WTC11 (cell line): ENCODE results near the gene SMPD2. TPM values are rescaled to one million over a fixed set of nuclear protein-coding genes. Genes with fewer than 3 reads are reported as not detected.
A peak's percentile ranks its signal among the peaks of the same experiment; 100 is the strongest.

Experiments used
- ATAC-seq: fragments of 200-7000 bp; cut with Tn5 transposase; 2 replicates; pipeline ENCODE4 v1.10.0; 2021; ENCODE audit warnings: mild to moderate bottlenecking, moderate library complexity
- CTCF ChIA-PET: fragments of 300-600 bp; sonication (Branson Sonifier 250); formaldehyde crosslinking; loops from one replicate; lab custom pipeline; 2021; ENCODE audit warnings: antibody characterized with exemption; lab: Charles Lee
- POLR2A ChIA-PET: fragments of 350-600 bp; sonication (Branson Sonifier 250); formaldehyde crosslinking; loops from one replicate; lab custom pipeline; 2021; ENCODE audit warnings: antibody characterized with exemption; lab: Charles Lee
- DNase-seq: peaks from one replicate; pipeline ENCODE4 v3.0.0; 2021; ENCODE audit warnings: low spot score
- H3K27ac Mint-ChIP-seq: 2 replicates; pipeline ENCODE4 v1.8.0; 2021; ENCODE audit warnings: mixed read lengths
- H3K27me3 Mint-ChIP-seq: 2 replicates; pipeline ENCODE4 v1.8.0; 2021; ENCODE audit warnings: low read depth, mild to moderate bottlenecking, moderate library complexity, mixed read lengths
- H3K36me3 Mint-ChIP-seq: 2 replicates; pipeline ENCODE4 v1.8.0; 2021; ENCODE audit warnings: mixed read lengths
- H3K4me1 Mint-ChIP-seq: 2 replicates; pipeline ENCODE4 v1.8.0; 2022; ENCODE audit warnings: mixed read lengths
- H3K4me3 Mint-ChIP-seq: 2 replicates; pipeline ENCODE4 v1.8.0; 2021; ENCODE audit warnings: mild to moderate bottlenecking, moderate library complexity, mixed read lengths
- H3K9me3 Mint-ChIP-seq: 2 replicates; pipeline ENCODE4 v1.8.0; 2021; ENCODE audit warnings: mixed read lengths
- ATF1 ChIP-seq: sonication (generic); formaldehyde crosslinking; IDR thresholded peaks from 2 replicates; pipeline ENCODE4 v1.8.1; 2023; ENCODE audit warnings: mild to moderate bottlenecking, moderate library complexity, missing genetic modification reagents
- CREB1 ChIP-seq: sonication (generic); formaldehyde crosslinking; IDR thresholded peaks from 2 replicates; pipeline ENCODE4 v1.8.0; 2023; ENCODE audit warnings: mild to moderate bottlenecking, missing genetic modification reagents
- ESRRA ChIP-seq: sonication (generic); formaldehyde crosslinking; IDR thresholded peaks from 2 replicates; pipeline ENCODE4 v1.8.1; 2022; ENCODE audit warnings: mild to moderate bottlenecking, missing genetic modification reagents, borderline replicate concordance
- ETV6 ChIP-seq: sonication (generic); formaldehyde crosslinking; IDR thresholded peaks from 2 replicates; pipeline ENCODE4 v1.8.1; 2022; ENCODE audit warnings: mild to moderate bottlenecking, missing genetic modification reagents
- FOXJ3 ChIP-seq: sonication (generic); formaldehyde crosslinking; IDR thresholded peaks from 2 replicates; pipeline ENCODE4 v1.9.0; 2021; ENCODE audit warnings: missing genetic modification reagents, mild to moderate bottlenecking, borderline replicate concordance
- GTF2I ChIP-seq: fragments of 250-450 bp; sonication (Bioruptor Pico); conservative IDR thresholded peaks from 2 replicates; pipeline ENCODE4 v1.4.0; 2021; ENCODE audit warnings: mild to moderate bottlenecking
- NR1H2 ChIP-seq: sonication (generic); formaldehyde crosslinking; IDR thresholded peaks from 2 replicates; pipeline ENCODE4 v1.9.0; 2021; ENCODE audit warnings: mild to moderate bottlenecking, moderate library complexity, missing genetic modification reagents
- NR2C2 ChIP-seq: sonication (generic); formaldehyde crosslinking; IDR thresholded peaks from 2 replicates; pipeline ENCODE4 v1.8.0; 2022; ENCODE audit warnings: mild to moderate bottlenecking, missing genetic modification reagents
- ZBTB21 ChIP-seq: sonication (generic); formaldehyde crosslinking; IDR thresholded peaks from 2 replicates; pipeline ENCODE4 v1.8.1; 2023; ENCODE audit warnings: mild to moderate bottlenecking, missing genetic modification reagents, borderline replicate concordance
- ZNF138 ChIP-seq: sonication (generic); formaldehyde crosslinking; conservative IDR thresholded peaks from 2 replicates; pipeline ENCODE4 v1.8.1; 2022; ENCODE audit warnings: mild to moderate bottlenecking, moderate library complexity, missing genetic modification reagents
- ZNF317 ChIP-seq: sonication (generic); formaldehyde crosslinking; IDR thresholded peaks from 2 replicates; pipeline ENCODE4 v1.8.1; 2023; ENCODE audit warnings: low read depth, mild to moderate bottlenecking, moderate library complexity, missing genetic modification reagents, borderline replicate concordance
- ZNF396 ChIP-seq: fragments of 250-450 bp; sonication (Bioruptor Pico); IDR thresholded peaks from 2 replicates; pipeline ENCODE4 v1.8.0; 2021; ENCODE audit warnings: mild to moderate bottlenecking, moderate library complexity, borderline replicate concordance
- total RNA-seq: library from RNA; stranded (reverse); gene quantifications from 3 replicates; pipeline ENCODE4 v1.2.3, GENCODE V29; 2021
- TF ChIP-seq, protein P1 (sequence below): sonication (generic); formaldehyde crosslinking; IDR thresholded peaks from 2 replicates; pipeline ENCODE4 v1.8.0; 2023; ENCODE audit warnings: missing genetic modification reagents, mild to moderate bottlenecking, borderline replicate concordance
- TF ChIP-seq, protein P2 (sequence below): sonication (generic); formaldehyde crosslinking; IDR thresholded peaks from 2 replicates; pipeline ENCODE4 v1.8.1; 2022; ENCODE audit warnings: mild to moderate bottlenecking, missing genetic modification reagents, moderate library complexity, borderline replicate concordance
- TF ChIP-seq, protein P3 (sequence below): sonication (generic); formaldehyde crosslinking; IDR thresholded peaks from 2 replicates; pipeline ENCODE4 v1.8.0; 2023; ENCODE audit warnings: mild to moderate bottlenecking, missing genetic modification reagents
- TF ChIP-seq, protein P4 (sequence below): fragments of 200-600 bp; IDR thresholded peaks from 2 replicates; pipeline ENCODE4 v1.8.0; 2022; ENCODE audit warnings: antibody characterized with exemption
- TF ChIP-seq, protein P5 (sequence below): sonication (generic); formaldehyde crosslinking; IDR thresholded peaks from 2 replicates; pipeline ENCODE4 v1.8.0; 2022; ENCODE audit warnings: mild to moderate bottlenecking, missing genetic modification reagents
- TF ChIP-seq, protein P6 (sequence below): fragments of 250-450 bp; sonication (Bioruptor Pico); IDR thresholded peaks from 2 replicates; pipeline ENCODE4 v1.9.0; 2021; ENCODE audit warnings: mild to moderate bottlenecking

Gene SMPD2
- total RNA-seq, 1 experiment from 2014 or later = 13.1 TPM

DNA sequence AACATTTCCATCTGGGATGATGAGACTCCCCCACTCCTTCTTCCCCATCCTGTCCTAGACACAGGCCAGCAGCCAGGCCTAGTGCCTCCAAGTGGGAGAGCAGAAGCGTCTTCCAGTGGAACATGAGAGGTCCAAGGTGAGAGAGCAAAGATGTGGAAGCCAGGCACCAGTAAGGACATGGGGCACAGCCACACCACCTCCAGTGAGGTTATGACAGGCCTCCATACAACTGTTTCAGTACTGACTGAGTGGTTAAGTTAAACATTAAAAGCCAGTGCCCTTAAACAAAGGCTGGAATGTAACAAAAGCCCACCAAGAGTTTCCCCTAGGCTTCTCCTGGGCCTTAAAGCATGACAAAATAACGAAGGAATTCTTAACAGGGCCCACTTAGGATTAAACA, 37.2 kb downstream of the SMPD2 start:
- peak overlapping the region; percentile 53; the same call in 1 of the 2 replicates for H3K4me3 Mint-ChIP-seq
- ChIA-PET POLR2A (no interaction called here), CTCF (no interaction called here)
- TF ChIP-seq ATF1 (CRISPR knock-in tag) (no peak), ZBTB21 (CRISPR knock-in tag) (no peak), CREB1 (CRISPR knock-in tag) (no peak), ESRRA (no peak), ZNF138 (no peak), NR1H2 (CRISPR knock-in tag) (no peak), GTF2I (CRISPR knock-in tag) (no peak), FOXJ3 (no peak), ZNF396 (CRISPR knock-in tag) (no peak), ETV6 (no peak), NR2C2 (no peak), ZNF317 (no peak)
- TF ChIP-seq, protein P1, sequence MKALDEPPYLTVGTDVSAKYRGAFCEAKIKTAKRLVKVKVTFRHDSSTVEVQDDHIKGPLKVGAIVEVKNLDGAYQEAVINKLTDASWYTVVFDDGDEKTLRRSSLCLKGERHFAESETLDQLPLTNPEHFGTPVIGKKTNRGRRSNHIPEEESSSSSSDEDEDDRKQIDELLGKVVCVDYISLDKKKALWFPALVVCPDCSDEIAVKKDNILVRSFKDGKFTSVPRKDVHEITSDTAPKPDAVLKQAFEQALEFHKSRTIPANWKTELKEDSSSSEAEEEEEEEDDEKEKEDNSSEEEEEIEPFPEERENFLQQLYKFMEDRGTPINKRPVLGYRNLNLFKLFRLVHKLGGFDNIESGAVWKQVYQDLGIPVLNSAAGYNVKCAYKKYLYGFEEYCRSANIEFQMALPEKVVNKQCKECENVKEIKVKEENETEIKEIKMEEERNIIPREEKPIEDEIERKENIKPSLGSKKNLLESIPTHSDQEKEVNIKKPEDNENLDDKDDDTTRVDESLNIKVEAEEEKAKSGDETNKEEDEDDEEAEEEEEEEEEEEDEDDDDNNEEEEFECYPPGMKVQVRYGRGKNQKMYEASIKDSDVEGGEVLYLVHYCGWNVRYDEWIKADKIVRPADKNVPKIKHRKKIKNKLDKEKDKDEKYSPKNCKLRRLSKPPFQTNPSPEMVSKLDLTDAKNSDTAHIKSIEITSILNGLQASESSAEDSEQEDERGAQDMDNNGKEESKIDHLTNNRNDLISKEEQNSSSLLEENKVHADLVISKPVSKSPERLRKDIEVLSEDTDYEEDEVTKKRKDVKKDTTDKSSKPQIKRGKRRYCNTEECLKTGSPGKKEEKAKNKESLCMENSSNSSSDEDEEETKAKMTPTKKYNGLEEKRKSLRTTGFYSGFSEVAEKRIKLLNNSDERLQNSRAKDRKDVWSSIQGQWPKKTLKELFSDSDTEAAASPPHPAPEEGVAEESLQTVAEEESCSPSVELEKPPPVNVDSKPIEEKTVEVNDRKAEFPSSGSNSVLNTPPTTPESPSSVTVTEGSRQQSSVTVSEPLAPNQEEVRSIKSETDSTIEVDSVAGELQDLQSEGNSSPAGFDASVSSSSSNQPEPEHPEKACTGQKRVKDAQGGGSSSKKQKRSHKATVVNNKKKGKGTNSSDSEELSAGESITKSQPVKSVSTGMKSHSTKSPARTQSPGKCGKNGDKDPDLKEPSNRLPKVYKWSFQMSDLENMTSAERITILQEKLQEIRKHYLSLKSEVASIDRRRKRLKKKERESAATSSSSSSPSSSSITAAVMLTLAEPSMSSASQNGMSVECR (CRISPR knock-in tag) = no peak
- TF ChIP-seq, protein P2, sequence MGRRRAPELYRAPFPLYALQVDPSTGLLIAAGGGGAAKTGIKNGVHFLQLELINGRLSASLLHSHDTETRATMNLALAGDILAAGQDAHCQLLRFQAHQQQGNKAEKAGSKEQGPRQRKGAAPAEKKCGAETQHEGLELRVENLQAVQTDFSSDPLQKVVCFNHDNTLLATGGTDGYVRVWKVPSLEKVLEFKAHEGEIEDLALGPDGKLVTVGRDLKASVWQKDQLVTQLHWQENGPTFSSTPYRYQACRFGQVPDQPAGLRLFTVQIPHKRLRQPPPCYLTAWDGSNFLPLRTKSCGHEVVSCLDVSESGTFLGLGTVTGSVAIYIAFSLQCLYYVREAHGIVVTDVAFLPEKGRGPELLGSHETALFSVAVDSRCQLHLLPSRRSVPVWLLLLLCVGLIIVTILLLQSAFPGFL (CRISPR knock-in tag) = no peak
- TF ChIP-seq, protein P3, sequence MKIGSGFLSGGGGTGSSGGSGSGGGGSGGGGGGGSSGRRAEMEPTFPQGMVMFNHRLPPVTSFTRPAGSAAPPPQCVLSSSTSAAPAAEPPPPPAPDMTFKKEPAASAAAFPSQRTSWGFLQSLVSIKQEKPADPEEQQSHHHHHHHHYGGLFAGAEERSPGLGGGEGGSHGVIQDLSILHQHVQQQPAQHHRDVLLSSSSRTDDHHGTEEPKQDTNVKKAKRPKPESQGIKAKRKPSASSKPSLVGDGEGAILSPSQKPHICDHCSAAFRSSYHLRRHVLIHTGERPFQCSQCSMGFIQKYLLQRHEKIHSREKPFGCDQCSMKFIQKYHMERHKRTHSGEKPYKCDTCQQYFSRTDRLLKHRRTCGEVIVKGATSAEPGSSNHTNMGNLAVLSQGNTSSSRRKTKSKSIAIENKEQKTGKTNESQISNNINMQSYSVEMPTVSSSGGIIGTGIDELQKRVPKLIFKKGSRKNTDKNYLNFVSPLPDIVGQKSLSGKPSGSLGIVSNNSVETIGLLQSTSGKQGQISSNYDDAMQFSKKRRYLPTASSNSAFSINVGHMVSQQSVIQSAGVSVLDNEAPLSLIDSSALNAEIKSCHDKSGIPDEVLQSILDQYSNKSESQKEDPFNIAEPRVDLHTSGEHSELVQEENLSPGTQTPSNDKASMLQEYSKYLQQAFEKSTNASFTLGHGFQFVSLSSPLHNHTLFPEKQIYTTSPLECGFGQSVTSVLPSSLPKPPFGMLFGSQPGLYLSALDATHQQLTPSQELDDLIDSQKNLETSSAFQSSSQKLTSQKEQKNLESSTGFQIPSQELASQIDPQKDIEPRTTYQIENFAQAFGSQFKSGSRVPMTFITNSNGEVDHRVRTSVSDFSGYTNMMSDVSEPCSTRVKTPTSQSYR (CRISPR knock-in tag) = no peak
- TF ChIP-seq, protein P4, sequence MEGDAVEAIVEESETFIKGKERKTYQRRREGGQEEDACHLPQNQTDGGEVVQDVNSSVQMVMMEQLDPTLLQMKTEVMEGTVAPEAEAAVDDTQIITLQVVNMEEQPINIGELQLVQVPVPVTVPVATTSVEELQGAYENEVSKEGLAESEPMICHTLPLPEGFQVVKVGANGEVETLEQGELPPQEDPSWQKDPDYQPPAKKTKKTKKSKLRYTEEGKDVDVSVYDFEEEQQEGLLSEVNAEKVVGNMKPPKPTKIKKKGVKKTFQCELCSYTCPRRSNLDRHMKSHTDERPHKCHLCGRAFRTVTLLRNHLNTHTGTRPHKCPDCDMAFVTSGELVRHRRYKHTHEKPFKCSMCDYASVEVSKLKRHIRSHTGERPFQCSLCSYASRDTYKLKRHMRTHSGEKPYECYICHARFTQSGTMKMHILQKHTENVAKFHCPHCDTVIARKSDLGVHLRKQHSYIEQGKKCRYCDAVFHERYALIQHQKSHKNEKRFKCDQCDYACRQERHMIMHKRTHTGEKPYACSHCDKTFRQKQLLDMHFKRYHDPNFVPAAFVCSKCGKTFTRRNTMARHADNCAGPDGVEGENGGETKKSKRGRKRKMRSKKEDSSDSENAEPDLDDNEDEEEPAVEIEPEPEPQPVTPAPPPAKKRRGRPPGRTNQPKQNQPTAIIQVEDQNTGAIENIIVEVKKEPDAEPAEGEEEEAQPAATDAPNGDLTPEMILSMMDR = no peak
- TF ChIP-seq, protein P5, sequence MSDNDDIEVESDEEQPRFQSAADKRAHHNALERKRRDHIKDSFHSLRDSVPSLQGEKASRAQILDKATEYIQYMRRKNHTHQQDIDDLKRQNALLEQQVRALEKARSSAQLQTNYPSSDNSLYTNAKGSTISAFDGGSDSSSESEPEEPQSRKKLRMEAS = no peak
- TF ChIP-seq, protein P6, sequence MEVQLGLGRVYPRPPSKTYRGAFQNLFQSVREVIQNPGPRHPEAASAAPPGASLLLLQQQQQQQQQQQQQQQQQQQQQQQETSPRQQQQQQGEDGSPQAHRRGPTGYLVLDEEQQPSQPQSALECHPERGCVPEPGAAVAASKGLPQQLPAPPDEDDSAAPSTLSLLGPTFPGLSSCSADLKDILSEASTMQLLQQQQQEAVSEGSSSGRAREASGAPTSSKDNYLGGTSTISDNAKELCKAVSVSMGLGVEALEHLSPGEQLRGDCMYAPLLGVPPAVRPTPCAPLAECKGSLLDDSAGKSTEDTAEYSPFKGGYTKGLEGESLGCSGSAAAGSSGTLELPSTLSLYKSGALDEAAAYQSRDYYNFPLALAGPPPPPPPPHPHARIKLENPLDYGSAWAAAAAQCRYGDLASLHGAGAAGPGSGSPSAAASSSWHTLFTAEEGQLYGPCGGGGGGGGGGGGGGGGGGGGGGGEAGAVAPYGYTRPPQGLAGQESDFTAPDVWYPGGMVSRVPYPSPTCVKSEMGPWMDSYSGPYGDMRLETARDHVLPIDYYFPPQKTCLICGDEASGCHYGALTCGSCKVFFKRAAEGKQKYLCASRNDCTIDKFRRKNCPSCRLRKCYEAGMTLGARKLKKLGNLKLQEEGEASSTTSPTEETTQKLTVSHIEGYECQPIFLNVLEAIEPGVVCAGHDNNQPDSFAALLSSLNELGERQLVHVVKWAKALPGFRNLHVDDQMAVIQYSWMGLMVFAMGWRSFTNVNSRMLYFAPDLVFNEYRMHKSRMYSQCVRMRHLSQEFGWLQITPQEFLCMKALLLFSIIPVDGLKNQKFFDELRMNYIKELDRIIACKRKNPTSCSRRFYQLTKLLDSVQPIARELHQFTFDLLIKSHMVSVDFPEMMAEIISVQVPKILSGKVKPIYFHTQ (CRISPR knock-in tag) = no peak
- H3K27ac Mint-ChIP-seq = peak overlapping the region; percentile 35; the same call in 1 of the 2 replicates
- DNase-seq (no peak), ATAC-seq (peak; percentile 22)
- H3K36me3 Mint-ChIP-seq = peaks cover 74% of the 10 kb centered on the region
- H3K4me1 Mint-ChIP-seq = peaks cover 42% of the 10 kb centered on the region
- no peaks in the 10 kb centered on the region for H3K9me3 Mint-ChIP-seq
- no peaks in the 10 kb centered on the region for H3K27me3 Mint-ChIP-seq
